Skeletal muscle tissue (tissue), 4 donors: ENCODE measurements around the gene EFNA5. TPM values are rescaled to one million over a fixed set of nuclear protein-coding genes. Genes with fewer than 3 reads are reported as not detected.
"Not testable (repeated sequence)": the region's sequence is repeated elsewhere in the genome, so short reads cannot be mapped to it uniquely, and the experiment has no call there.

Experiments used
- H3K27ac ChIP-seq: one replicate; pipeline ENCODE4 v1.7.0; 2013; ENCODE audit warnings: mild to moderate bottlenecking, low read depth, low read length, inconsistent platforms
- H3K27me3 ChIP-seq, 3 donors: one replicate each; pipeline ENCODE4 v1.7.0; 2013; ENCODE audit warnings: low read length in 3 of 3; ENCODE audit not compliant: control insufficient read depth in 3 of 3, insufficient read depth in 3 of 3
- H3K36me3 ChIP-seq, 3 donors: one replicate each; pipeline ENCODE4 v1.7.0; 2013; ENCODE audit warnings: low read length in 3 of 3; ENCODE audit not compliant: control insufficient read depth in 3 of 3, insufficient read depth in 3 of 3
- H3K4me1 ChIP-seq, 3 donors: one replicate each; pipeline ENCODE4 v1.7.0; 2013; ENCODE audit warnings: low read length in 3 of 3, mild to moderate bottlenecking in 3 of 3; ENCODE audit not compliant: control insufficient read depth in 3 of 3, insufficient read depth in 3 of 3
- H3K4me3 ChIP-seq, 3 donors: one replicate each; pipeline ENCODE4 v1.7.0; 2013; ENCODE audit warnings: low read length in 3 of 3
- H3K9ac ChIP-seq, 3 donors: one replicate each; pipeline ENCODE4 v1.7.0; 2013; ENCODE audit warnings: low read length in 3 of 3, mild to moderate bottlenecking in 3 of 3, moderate library complexity in 2 of 3, low read depth in 1 of 3
- H3K9me3 ChIP-seq, 3 donors: one replicate each; pipeline ENCODE4 v1.7.0; 2013; ENCODE audit warnings: low read length in 3 of 3; ENCODE audit not compliant: control insufficient read depth in 3 of 3
- total RNA-seq: library from RNA; depleted of rRNA; stranded (reverse); fragments of >200 nt; gene quantifications from one replicate; pipeline ENCODE4 v1.2.3, GENCODE V29; 2014
- donor health status: Osteomylitis.

EFNA5 gene
- total RNA-seq, 1 donor from 2014 or later, result 8.4 TPM

GRCh38 chr5:107346580-107346979 is 324.2 kb downstream of the EFNA5 start:
- H3K4me1 ChIP-seq, H3K4me3 ChIP-seq, H3K9ac ChIP-seq, H3K9me3 ChIP-seq, H3K27ac ChIP-seq, H3K27me3 ChIP-seq, H3K36me3 ChIP-seq: not testable (repeated sequence)

DNA sequence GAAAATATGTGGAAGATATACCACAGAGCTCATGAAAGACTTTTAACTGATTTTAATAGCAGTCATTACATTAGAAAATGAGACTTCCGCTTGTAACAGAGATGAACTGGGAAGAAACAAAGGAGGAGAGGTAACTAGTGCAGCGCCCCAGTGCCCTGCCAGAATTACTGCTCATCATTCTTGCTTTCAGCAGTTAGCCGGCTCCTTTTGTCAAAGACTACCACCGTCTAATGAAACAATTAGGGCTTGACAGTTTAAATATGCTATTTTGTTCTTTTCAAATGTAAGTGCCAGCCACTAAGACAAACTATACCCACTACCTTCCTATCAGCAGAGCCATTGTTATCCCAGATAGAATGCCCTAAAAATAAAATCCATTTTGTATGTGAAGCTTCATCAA is 328.4 kb downstream of the EFNA5 start:
- H3K4me3 ChIP-seq, result no peak overlapping the region
- no peak overlapping the region for H3K27ac ChIP-seq
- no peaks in the 10 kb centered on the region for H3K36me3 ChIP-seq
- H3K27me3 ChIP-seq, result no peaks in the 10 kb centered on the region
- H3K9ac ChIP-seq, result no peak overlapping the region
- H3K4me1 ChIP-seq, result no peaks in the 10 kb centered on the region
- H3K9me3 ChIP-seq, result peaks cover 0 to 3% (median 0%) of the 10 kb centered on the region in 3 donors

DNA sequence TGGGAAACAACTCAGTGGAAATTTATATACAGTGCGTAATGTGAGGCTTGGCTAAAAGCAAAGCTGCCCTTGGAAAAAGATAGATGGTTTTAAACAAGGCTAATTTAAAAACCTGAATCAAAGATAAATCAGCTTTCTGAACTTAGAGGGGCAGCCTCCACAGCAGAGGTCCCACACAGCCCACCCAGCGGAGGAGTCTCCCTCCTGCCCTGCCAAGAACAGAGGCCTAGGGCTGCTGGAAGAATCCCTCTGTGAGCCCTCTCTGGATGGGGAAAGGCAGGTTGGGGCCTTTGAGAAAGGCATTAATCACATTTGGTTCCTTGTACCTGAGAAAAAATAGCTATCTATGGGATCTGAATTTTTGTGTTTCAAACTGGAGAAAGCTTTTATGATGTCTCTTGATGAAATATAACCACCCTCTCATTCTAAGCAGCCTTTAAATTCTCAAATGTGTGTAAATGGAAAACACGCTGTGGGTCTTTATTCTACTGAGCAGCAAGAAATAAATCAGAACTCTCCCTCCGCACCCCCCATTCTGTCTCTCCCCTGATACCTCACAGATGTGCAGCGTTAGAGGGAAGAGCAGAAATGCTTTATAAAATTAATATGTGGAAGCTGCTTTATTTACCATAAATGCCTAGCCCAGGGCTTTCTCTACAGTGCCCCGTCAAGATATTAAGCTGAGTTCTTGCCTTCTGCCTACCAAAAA is 329.2 kb downstream of the EFNA5 start:
- Histone ChIP-seq H3K9ac (no peak overlapping the region), H3K4me1 (no peaks in the 10 kb centered on the region), H3K27ac (no peak overlapping the region), H3K4me3 (no peak overlapping the region), H3K9me3 (peaks cover 0 to 3% (median 0%) of the 10 kb centered on the region in 3 donors), H3K27me3 (no peaks in the 10 kb centered on the region), H3K36me3 (no peaks in the 10 kb centered on the region)

DNA sequence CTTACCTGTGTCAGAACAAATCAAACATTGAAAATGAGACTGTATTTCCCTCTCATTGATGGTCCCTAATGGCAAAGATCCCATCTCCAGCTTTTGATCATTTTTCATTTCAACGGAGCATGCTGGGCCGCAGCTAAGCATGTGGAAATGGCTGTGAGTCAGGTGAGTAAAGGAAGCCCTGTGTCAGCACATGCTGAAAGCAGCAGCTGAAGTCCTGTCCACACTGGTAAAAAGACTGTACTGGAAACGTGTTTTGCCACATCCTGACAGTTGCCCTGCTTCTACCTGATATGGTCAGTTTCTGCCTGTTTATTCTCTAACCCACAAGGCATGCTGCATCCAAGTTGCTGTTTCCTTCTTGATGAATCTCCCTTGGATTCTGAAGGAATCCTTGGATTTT is 330.1 kb downstream of the EFNA5 start:
- no peak overlapping the region for H3K9ac ChIP-seq
- no peak overlapping the region for H3K27ac ChIP-seq
- H3K4me3 ChIP-seq, result no peak overlapping the region
- no peaks in the 10 kb centered on the region for H3K36me3 ChIP-seq
- H3K4me1 ChIP-seq, result no peaks in the 10 kb centered on the region
- H3K27me3 ChIP-seq, result no peaks in the 10 kb centered on the region
- H3K9me3 ChIP-seq, result peaks cover 0 to 3% (median 0%) of the 10 kb centered on the region in 3 donors

- H3K4me3 ChIP-seq, result no peak overlapping the region
- H3K36me3 ChIP-seq, result no peaks in the 10 kb centered on the region
- no peaks in the 10 kb centered on the region for H3K27me3 ChIP-seq
- H3K9me3 ChIP-seq, result no peaks in the 10 kb centered on the region
- H3K9ac ChIP-seq, result no peak overlapping the region
- no peaks in the 10 kb centered on the region for H3K4me1 ChIP-seq
- H3K27ac ChIP-seq, result no peak overlapping the region
Measured at GRCh38 chr5:107338335-107338734, 332.4 kb downstream of the EFNA5 start.

DNA sequence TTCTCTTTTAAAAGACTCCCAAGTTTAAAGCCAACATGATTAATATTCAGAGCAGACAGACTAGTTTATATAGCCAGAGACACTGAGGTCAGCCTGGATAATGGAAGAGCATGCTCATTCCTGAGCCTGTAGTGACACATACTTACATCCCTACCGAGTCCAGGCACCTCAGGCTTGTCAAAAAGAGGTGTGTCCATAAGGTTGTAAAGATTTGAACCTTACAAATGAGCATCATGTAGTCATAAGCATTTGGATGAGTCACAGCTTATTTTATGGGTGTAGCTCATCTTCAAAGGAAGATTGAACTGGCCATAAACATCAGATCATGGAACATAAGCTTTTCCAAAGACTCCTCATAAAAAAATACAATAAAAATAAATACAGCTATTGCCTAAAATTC is 333.5 kb downstream of the EFNA5 start:
- Histone ChIP-seq H3K9ac (no peak overlapping the region), H3K27ac (no peak overlapping the region), H3K27me3 (no peaks in the 10 kb centered on the region), H3K4me1 (no peaks in the 10 kb centered on the region), H3K4me3 (no peak overlapping the region), H3K9me3 (no peaks in the 10 kb centered on the region), H3K36me3 (no peaks in the 10 kb centered on the region)

DNA sequence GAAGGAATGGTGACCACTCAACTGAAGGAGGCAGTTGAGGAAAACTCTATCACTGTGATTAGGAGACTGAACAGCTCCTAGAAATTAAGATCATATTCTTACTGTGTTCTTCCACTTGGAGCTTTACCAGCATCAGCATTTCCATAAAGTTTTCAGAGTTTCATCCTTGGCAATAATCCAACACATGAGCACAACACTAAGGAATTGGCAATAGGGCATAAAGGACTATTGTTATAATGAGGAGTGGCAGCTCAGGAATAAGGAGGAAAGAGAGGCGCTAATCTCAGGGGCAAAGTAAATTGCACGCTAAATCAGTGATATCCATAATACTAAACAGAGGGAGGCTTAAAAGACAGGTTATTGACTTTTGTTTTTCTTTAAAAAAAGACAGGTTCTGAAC is 338.9 kb downstream of the EFNA5 start:
- H3K9ac ChIP-seq, result no peak overlapping the region
- no peaks in the 10 kb centered on the region for H3K27me3 ChIP-seq
- H3K4me1 ChIP-seq, result no peaks in the 10 kb centered on the region
- no peak overlapping the region for H3K27ac ChIP-seq
- H3K9me3 ChIP-seq, result no peaks in the 10 kb centered on the region
- no peaks in the 10 kb centered on the region for H3K36me3 ChIP-seq
- H3K4me3 ChIP-seq, result no peak overlapping the region

- Histone ChIP-seq H3K9me3 (no peaks in the 10 kb centered on the region), H3K27ac (no peak overlapping the region), H3K9ac (no peak overlapping the region), H3K4me3 (no peak overlapping the region), H3K36me3 (no peaks in the 10 kb centered on the region), H3K27me3 (no peaks in the 10 kb centered on the region), H3K4me1 (no peaks in the 10 kb centered on the region)
Measured at GRCh38 chr5:107331312-107331711, 339.4 kb downstream of the EFNA5 start.

GRCh38 chr5:107330903-107331302 is 339.8 kb downstream of the EFNA5 start:
- H3K27me3 ChIP-seq, result no peaks in the 10 kb centered on the region

GRCh38 chr5:107329850-107330249 is 340.9 kb downstream of the EFNA5 start:
- H3K4me3 ChIP-seq, result no peak overlapping the region
- no peak overlapping the region for H3K27ac ChIP-seq
- no peak overlapping the region for H3K9ac ChIP-seq
- no peaks in the 10 kb centered on the region for H3K4me1 ChIP-seq
- H3K9me3 ChIP-seq, result no peaks in the 10 kb centered on the region
- H3K27me3 ChIP-seq, result no peaks in the 10 kb centered on the region
- H3K36me3 ChIP-seq, result no peaks in the 10 kb centered on the region

More at GRCh38 chr5:107330903-107331302, 339.8 kb downstream of the EFNA5 start:
- no peak overlapping the region for H3K9ac ChIP-seq
- H3K9me3 ChIP-seq, result no peaks in the 10 kb centered on the region
- no peak overlapping the region for H3K4me3 ChIP-seq
- no peaks in the 10 kb centered on the region for H3K36me3 ChIP-seq
- no peaks in the 10 kb centered on the region for H3K4me1 ChIP-seq
- no peak overlapping the region for H3K27ac ChIP-seq
